Ishikawa (cell line): ENCODE results near the gene DVL2.

Source experiments
- CEBPB ChIP-seq: IDR thresholded peaks from 2 replicates; pipeline ENCODE4 v1.6.1; 2012
- CREB1 ChIP-seq: IDR thresholded peaks from 2 replicates; pipeline ENCODE4 v1.6.1; 2012; ENCODE audit warnings: low read depth
- EGR1 ChIP-seq: IDR thresholded peaks from 2 replicates; pipeline ENCODE4 v1.6.1; 2012
- EP300 ChIP-seq: IDR thresholded peaks from 2 replicates; pipeline ENCODE4 v1.6.1; 2012; ENCODE audit warnings: borderline replicate concordance
- FOXM1 ChIP-seq: IDR thresholded peaks from 2 replicates; pipeline ENCODE4 v1.6.1; 2012; ENCODE audit warnings: low read depth, borderline replicate concordance
- RAD21 ChIP-seq: IDR thresholded peaks from 2 replicates; pipeline ENCODE4 v1.6.1; 2012; ENCODE audit warnings: low read depth
- TAF1 ChIP-seq: IDR thresholded peaks from 2 replicates; pipeline ENCODE4 v1.6.1; 2012; ENCODE audit warnings: low read depth, mild to moderate bottlenecking
- YY1 ChIP-seq: IDR thresholded peaks from 2 replicates; pipeline ENCODE4 v1.6.1; 2012; ENCODE audit warnings: low read depth
- TF ChIP-seq, protein P1 (sequence below): IDR thresholded peaks from 2 replicates; pipeline ENCODE4 v1.6.1; 2012
- TF ChIP-seq, protein P2 (sequence below): IDR thresholded peaks from 2 replicates; pipeline ENCODE4 v1.6.1; 2012; ENCODE audit warnings: low read depth, mild to moderate bottlenecking

DNA sequence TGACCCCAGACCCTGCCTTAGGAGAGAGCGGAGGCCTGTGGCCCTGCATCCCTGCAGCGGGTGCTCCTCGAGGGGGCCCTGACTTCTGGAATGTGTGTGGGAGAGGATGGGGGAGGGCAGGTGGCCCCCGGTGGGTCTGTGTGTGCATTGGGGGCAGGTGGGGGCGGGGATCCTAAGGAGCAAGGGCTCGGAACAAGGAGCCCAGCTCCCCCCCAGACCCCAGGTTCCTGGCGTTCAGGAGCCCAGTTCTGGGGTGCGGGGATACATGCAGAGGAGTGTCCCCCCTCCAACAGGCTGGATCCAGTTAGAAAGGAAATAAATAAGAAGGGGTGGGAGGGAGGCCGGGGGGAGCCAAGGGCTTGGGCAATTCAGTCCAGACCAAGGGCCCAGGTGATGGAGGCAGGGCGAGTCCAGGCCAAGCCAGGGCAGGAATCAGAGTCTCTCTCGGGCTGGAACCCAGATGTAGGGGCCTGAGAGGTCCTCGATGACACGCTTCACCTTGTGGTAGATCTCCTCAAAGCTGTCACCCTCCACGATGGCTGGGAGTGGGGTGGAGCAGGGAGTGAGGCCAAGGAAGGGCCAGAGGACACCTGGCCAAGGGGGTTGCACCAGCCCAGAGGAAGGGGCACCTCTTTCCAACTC is 43.9 kb downstream of the DVL2 start:
- TF ChIP-seq FOXM1 (no peak), EP300 (no peak), YY1 (no peak), CREB1 (no peak), TAF1 (no peak), RAD21 (no peak), CEBPB (no peak), EGR1 (no peak)
- TF ChIP-seq, protein P1, sequence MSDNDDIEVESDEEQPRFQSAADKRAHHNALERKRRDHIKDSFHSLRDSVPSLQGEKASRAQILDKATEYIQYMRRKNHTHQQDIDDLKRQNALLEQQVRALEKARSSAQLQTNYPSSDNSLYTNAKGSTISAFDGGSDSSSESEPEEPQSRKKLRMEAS: no peak
- TF ChIP-seq, protein P2, sequence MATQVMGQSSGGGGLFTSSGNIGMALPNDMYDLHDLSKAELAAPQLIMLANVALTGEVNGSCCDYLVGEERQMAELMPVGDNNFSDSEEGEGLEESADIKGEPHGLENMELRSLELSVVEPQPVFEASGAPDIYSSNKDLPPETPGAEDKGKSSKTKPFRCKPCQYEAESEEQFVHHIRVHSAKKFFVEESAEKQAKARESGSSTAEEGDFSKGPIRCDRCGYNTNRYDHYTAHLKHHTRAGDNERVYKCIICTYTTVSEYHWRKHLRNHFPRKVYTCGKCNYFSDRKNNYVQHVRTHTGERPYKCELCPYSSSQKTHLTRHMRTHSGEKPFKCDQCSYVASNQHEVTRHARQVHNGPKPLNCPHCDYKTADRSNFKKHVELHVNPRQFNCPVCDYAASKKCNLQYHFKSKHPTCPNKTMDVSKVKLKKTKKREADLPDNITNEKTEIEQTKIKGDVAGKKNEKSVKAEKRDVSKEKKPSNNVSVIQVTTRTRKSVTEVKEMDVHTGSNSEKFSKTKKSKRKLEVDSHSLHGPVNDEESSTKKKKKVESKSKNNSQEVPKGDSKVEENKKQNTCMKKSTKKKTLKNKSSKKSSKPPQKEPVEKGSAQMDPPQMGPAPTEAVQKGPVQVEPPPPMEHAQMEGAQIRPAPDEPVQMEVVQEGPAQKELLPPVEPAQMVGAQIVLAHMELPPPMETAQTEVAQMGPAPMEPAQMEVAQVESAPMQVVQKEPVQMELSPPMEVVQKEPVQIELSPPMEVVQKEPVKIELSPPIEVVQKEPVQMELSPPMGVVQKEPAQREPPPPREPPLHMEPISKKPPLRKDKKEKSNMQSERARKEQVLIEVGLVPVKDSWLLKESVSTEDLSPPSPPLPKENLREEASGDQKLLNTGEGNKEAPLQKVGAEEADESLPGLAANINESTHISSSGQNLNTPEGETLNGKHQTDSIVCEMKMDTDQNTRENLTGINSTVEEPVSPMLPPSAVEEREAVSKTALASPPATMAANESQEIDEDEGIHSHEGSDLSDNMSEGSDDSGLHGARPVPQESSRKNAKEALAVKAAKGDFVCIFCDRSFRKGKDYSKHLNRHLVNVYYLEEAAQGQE: no peak
